HEK293 (cell line): ENCODE data around the gene RIPK4.

Experiments
- CTCF ChIA-PET: fragments of 350-600 bp; formaldehyde crosslinking; extraction: SDS; loops from one replicate; lab custom pipeline; 2021; ENCODE audit warnings: antibody characterized with exemption; lab: Yijun Ruan, JAX
- POLR2A ChIA-PET: fragments of 300-600 bp; formaldehyde crosslinking; extraction: SDS; loops from one replicate; lab custom pipeline; 2020; ENCODE audit warnings: antibody characterized with exemption, inconsistent platforms; lab: Yijun Ruan, JAX
- H3K27ac ChIP-seq: fragments of 200-500 bp; sonication (Bioruptor generic); 2 replicates; pipeline ENCODE4 v1.5.1; 2014; ENCODE audit warnings: low read depth, low read length, control low read depth, inconsistent platforms; ENCODE audit errors: extremely low read depth
- H3K36me3 ChIP-seq, 2 experiments: fragments of 200-500 bp in 1 of 2; sonication (Bioruptor generic) in 1 of 2; 1 replicate in 1 of 2; 2 replicates in 1 of 2; pipeline ENCODE4 v1.5.1; 2014 to 2017; ENCODE audit warnings: inconsistent platforms in 2 of 2, low read length in 2 of 2; ENCODE audit not compliant: control insufficient read depth in 2 of 2, insufficient read depth in 1 of 2
- H3K4me1 ChIP-seq: fragments of 200-500 bp; sonication (Bioruptor generic); 2 replicates; pipeline ENCODE4 v1.5.1; 2014; ENCODE audit warnings: mild to moderate bottlenecking, low read length, inconsistent platforms; ENCODE audit not compliant: control insufficient read depth, insufficient read depth
- H3K4me3 ChIP-seq: 2 replicates; pipeline ENCODE4 v1.5.1; 2011; ENCODE audit warnings: low read depth, mild to moderate bottlenecking, control low read depth, low read length, moderate library complexity
- H3K9me3 ChIP-seq: fragments of 200-500 bp; sonication (Bioruptor generic); 2 replicates; pipeline ENCODE4 v1.5.1; 2014; ENCODE audit warnings: low read depth, low read length, inconsistent platforms; ENCODE audit not compliant: control insufficient read depth, insufficient read depth
- FEZF1 ChIP-seq: fragments of 450-650 bp; formaldehyde crosslinking; IDR thresholded peaks from 2 replicates; pipeline ENCODE4 v1.5.1; 2016; ENCODE audit warnings: missing biosample characterization, missing genetic modification characterization
- KLF1 ChIP-seq: fragments of 450-650 bp; formaldehyde crosslinking; IDR thresholded peaks from 2 replicates; pipeline ENCODE4 v1.5.1; 2016; ENCODE audit warnings: missing biosample characterization, missing genetic modification characterization
- PRDM4 ChIP-seq: fragments of 450-650 bp; formaldehyde crosslinking; IDR thresholded peaks from 2 replicates; pipeline ENCODE4 v1.5.1; 2017; ENCODE audit warnings: missing biosample characterization, missing genetic modification characterization
- TRIM28 ChIP-seq: IDR thresholded peaks from 2 replicates; pipeline ENCODE4 v1.6.1; 2011; ENCODE audit warnings: low read length, control low read depth, borderline replicate concordance
- ZBTB20 ChIP-seq: fragments of 450-650 bp; formaldehyde crosslinking; IDR thresholded peaks from 2 replicates; pipeline ENCODE4 v1.5.1; 2016; ENCODE audit warnings: missing biosample characterization, missing genetic modification characterization
- ZBTB26 ChIP-seq: fragments of 450-650 bp; formaldehyde crosslinking; optimal IDR thresholded peaks from 2 replicates; pipeline ENCODE3; 2016; ENCODE audit warnings: missing biosample characterization, mild to moderate bottlenecking, missing genetic modification characterization
- ZEB2 ChIP-seq: fragments of 450-650 bp; formaldehyde crosslinking; IDR thresholded peaks from 2 replicates; pipeline ENCODE4 v1.5.1; 2016; ENCODE audit warnings: missing biosample characterization, missing genetic modification characterization
- ZNF157 ChIP-seq: fragments of 450-650 bp; formaldehyde crosslinking; IDR thresholded peaks from 2 replicates; pipeline ENCODE4 v1.5.1; 2016; ENCODE audit warnings: missing biosample characterization, missing genetic modification characterization
- ZNF184 ChIP-seq: fragments of 450-650 bp; IDR thresholded peaks from 2 replicates; pipeline ENCODE4 v1.5.1; 2018; ENCODE audit warnings: missing biosample characterization, mild to moderate bottlenecking, missing genetic modification characterization
- ZNF202 ChIP-seq: fragments of 450-650 bp; formaldehyde crosslinking; IDR thresholded peaks from 2 replicates; pipeline ENCODE4 v1.5.1; 2016; ENCODE audit warnings: missing biosample characterization, missing genetic modification characterization, borderline replicate concordance
- ZNF274 ChIP-seq, 2 experiments: fragments of 200-500 bp in 1 of 2; fragments of 450-650 bp in 1 of 2; sonication (Bioruptor generic) in 1 of 2; formaldehyde crosslinking in 1 of 2; IDR thresholded peaks; 2 replicates each; pipeline versions ENCODE4 v1.5.1 to v1.6.1; 2014 to 2016; ENCODE audit warnings: borderline replicate concordance in 1 of 2, inconsistent platforms in 1 of 2, low read length in 1 of 2, missing biosample characterization in 1 of 2, missing genetic modification characterization in 1 of 2
- ZNF514 ChIP-seq: fragments of 450-650 bp; formaldehyde crosslinking; IDR thresholded peaks from 2 replicates; pipeline ENCODE4 v1.5.1; 2016; ENCODE audit warnings: missing biosample characterization, missing genetic modification characterization
- ZNF645 ChIP-seq: fragments of 450-650 bp; formaldehyde crosslinking; IDR thresholded peaks from 2 replicates; pipeline ENCODE4; 2016; ENCODE audit warnings: missing biosample characterization, missing genetic modification characterization
- ZNF791 ChIP-seq: fragments of 450-650 bp; formaldehyde crosslinking; IDR thresholded peaks from 2 replicates; pipeline ENCODE4 v1.5.1; 2016; ENCODE audit warnings: missing biosample characterization, missing genetic modification characterization
- ZNF830 ChIP-seq: fragments of 450-650 bp; IDR thresholded peaks from 2 replicates; pipeline ENCODE4 v1.5.0; 2018; ENCODE audit warnings: missing biosample characterization, missing genetic modification characterization, low read depth, mild to moderate bottlenecking, moderate library complexity
- ZNF843 ChIP-seq: fragments of 450-650 bp; formaldehyde crosslinking; IDR thresholded peaks from 2 replicates; pipeline ENCODE4 v1.5.1; 2016; ENCODE audit warnings: missing biosample characterization, missing genetic modification characterization

RIPK4 gene

GRCh38 chr21:41743321-41744027, 23.4 kb downstream of the RIPK4 start:
- peaks cover 21 to 100% of the 10 kb centered on the region in 2 experiments for H3K36me3 ChIP-seq
- H3K27ac ChIP-seq, result no peak overlapping the region
- no peak overlapping the region for H3K4me3 ChIP-seq
- TF ChIP-seq PRDM4 (tag by site-specific recombination) (no peak), ZNF514 (tag by site-specific recombination) (no peak), ZNF843 (no peak), FEZF1 (tag by site-specific recombination) (no peak), KLF1 (tag by site-specific recombination) (peak; percentile 73), ZBTB26 (tag by site-specific recombination) (no peak)
- ChIA-PET POLR2A (interaction anchor here (1.2 kb wide), 1 partner anchor 22 kb away, joined by 3 read pairs; no protein-coding TSS in a partner anchor), CTCF (interaction anchor here (0.6 to 2.0 kb wide), 2 partner anchors 29 to 131 kb away, joined by 4 to 7 read pairs; no protein-coding TSS in a partner anchor)
- no peaks in the 10 kb centered on the region for H3K9me3 ChIP-seq
- no peaks in the 10 kb centered on the region for H3K4me1 ChIP-seq

- CTCF ChIA-PET, result interaction anchor here (0.6 to 1.6 kb wide), 2 partner anchors 30 to 130 kb away, joined by 3 to 4 read pairs; no protein-coding TSS in a partner anchor
- no peak overlapping the region for H3K4me3 ChIP-seq
- H3K4me1 ChIP-seq, result no peaks in the 10 kb centered on the region
- no peaks in the 10 kb centered on the region for H3K9me3 ChIP-seq
- POLR2A ChIA-PET, result no interaction called here
- H3K27ac ChIP-seq, result no peak overlapping the region
- no peak for TF ChIP-seq ZNF274 (IDR thresholded peaks at IDR 0.05; ENCODE audit: low read length)
- TF ChIP-seq ZNF274 (tag by site-specific recombination; IDR thresholded peaks at IDR 0.05; ENCODE audit: borderline replicate concordance), result no peak
- TF ChIP-seq ZNF791 (tag by site-specific recombination), result no peak
- TF ChIP-seq ZNF202 (tag by site-specific recombination), result no peak
- no peak for TF ChIP-seq ZEB2
- no peak for TF ChIP-seq ZNF645
- TF ChIP-seq ZBTB26 (tag by site-specific recombination), result no peak
- TF ChIP-seq ZNF157 (tag by site-specific recombination), result no peak
- no peak for TF ChIP-seq ZNF830 (tag by site-specific recombination)
- TF ChIP-seq ZBTB20 (tag by site-specific recombination), result no peak
- no peak for TF ChIP-seq ZNF184
- no peak for TF ChIP-seq TRIM28
- peaks cover 21 to 97% of the 10 kb centered on the region in 2 experiments for H3K36me3 ChIP-seq
These were observed 24.6 kb downstream of the RIPK4 start for GRCh38 chr21:41742073-41742875.
